Kidney glomerular epithelial cell (primary cell): ENCODE measurements around the gene MDFIC2.

Source experiments
- DNase-seq: peaks from one replicate; lab custom pipeline; 2025; lab: John Stamatoyannopoulos, UW

Gene MDFIC2

DNA sequence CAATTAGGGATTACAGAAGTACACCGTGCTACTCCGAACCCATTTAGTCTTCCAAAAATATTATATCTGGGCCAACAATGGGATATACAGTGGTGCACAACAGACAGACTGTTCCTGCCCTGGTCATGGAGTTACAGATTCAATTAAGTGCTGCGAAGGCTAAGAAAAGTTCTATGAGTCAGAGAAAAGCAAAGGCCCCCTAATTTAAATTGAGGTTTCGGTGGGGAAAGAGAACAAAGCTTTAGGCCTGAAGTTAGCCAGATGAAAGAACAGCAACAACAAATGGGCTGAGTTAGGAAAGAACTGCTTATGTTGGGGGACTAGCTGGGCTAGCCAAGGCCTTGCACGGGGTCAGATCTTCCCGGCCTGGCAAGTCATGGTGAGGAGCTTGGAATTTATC, 131.8 kb downstream of the MDFIC2 start:
- no peak for DNase-seq

GRCh38 chr3:70179111-70179510, 133.3 kb downstream of the MDFIC2 start:
- no peak for DNase-seq

DNA sequence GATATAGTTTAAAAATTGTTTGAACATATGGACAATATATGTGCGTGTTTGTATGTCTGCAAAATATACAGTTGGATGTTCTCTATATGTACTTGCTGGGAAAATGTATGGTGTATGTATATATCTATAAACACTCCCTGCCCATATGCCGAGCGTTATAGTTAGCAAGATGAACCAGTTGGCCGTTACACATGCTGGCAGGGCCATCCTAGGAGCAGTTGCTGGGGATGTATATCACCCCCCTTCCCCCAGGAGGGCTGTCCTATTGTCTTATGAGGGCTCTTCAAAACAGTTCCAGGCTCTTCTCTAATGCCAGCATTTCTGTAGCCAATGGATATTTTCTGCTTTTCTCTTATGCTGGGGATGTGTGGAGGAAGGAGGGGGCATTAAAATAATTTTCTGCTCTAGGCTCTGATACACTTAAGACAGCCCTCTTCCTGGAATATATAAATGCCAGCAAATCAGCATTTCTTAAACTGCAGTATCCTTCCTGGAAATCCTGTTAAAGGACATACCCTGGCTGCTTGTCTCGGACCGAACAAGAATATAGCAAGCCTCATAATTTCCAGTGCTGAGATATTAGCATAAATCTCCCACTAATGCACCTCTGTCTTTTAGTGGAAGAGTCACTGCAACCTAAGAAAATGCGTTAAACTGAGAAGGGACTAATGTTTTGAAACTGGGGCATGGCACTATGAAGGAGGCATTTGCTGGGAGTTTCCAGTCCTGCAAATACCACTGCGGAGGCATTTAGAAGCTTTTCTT, 134.4 kb downstream of the MDFIC2 start:
- DNase-seq, result no peak

DNA sequence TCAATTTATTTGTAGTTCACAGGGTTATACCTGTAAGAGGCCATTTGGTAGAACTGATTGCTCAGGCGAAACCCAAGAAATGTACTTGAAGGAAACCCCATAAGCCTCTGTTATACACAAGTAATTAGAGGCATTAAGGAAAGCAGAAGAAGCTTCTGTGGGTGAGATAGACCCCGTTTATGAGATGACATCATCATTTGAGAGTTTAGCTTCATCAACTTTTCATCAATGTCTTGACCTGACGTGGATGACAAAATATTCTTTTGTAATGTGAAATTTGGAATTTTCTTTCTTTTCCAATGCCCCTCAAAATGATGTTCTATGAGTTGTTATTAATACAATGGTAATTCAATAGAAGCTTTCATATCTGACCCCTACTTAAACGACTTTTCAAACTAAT, 136.2 kb downstream of the MDFIC2 start:
- no peak for DNase-seq

- no peak for DNase-seq
Measured at GRCh38 chr3:70156808-70157207, 155.6 kb downstream of the MDFIC2 start.

DNA sequence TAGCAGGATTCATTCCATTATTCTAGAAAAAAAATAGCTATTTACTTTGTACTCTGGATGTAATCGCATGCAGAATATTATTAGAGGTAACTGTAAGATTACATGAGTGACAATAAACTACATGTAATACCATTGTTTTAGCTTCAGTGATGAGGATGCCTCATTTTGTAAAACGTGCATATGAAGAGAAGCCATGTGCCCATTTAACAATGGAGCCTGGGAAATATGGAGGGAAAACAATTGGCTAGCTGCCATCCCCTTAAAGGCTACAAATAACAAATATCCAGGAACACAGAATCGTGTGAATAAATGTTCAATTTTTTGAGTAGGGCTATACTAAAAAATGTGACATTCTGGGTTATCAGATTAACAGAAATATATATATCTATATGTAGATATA, 161.8 kb downstream of the MDFIC2 start:
- no peak for DNase-seq

DNA sequence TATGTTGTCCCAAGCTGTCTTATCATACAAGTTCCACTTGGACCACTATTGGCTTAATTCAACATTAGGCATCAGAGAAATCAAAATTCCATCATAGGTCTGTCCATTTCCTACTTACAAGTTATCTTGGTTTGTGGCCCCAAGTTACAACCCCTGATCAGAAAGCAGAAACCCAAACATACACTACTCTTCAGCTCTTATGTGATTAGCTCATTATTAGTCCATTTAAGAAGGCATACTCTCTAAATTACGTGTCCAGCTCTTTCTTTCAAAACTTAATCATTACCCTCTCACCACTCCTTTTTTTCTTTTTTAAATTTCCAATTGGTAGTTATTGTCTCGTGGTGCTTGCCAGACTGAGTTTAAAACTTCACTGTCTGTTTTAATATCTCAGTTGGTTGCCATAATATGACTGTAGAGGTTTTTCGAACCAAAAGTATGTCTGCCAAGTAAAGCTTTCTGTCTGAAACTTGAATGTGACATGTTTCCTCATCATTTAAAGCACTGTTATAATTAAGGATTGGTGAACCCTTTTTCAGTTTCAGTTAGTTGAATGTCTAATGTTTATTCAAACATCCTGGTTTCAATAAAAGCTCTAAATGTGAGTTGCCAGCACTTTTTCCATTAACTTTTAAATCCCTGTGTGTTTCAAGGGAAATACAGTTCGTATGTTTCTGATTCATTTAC, 162.6 kb downstream of the MDFIC2 start:
- DNase-seq, result no peak
